GM13977 (cell line): ENCODE results near the gene RSRC1.

ENCODE experiments used
- DNase-seq: peaks from one replicate; pipeline ENCODE4 v3.0.0; 2012; ENCODE audit warnings: low spot score
- CTCF ChIP-seq: IDR thresholded peaks from 2 replicates; pipeline ENCODE4 v1.5.1; 2012; ENCODE audit warnings: mild to moderate bottlenecking, control low read depth; ENCODE audit not compliant: insufficient read depth; ENCODE audit errors: extremely low read depth, missing control alignments
- in situ Hi-C: fragments of 300-500 bp; cut with MboI; formaldehyde crosslinking; loops from one replicate; pipeline ENCODE4 v1.12.0; 2022; ENCODE audit warnings: low sequenced_read_pairs, low pct_unique_long_range_greater_than_20kb, mixed read lengths, inconsistent platforms; ENCODE audit not compliant: unreplicated experiment

RSRC1 gene

DNA sequence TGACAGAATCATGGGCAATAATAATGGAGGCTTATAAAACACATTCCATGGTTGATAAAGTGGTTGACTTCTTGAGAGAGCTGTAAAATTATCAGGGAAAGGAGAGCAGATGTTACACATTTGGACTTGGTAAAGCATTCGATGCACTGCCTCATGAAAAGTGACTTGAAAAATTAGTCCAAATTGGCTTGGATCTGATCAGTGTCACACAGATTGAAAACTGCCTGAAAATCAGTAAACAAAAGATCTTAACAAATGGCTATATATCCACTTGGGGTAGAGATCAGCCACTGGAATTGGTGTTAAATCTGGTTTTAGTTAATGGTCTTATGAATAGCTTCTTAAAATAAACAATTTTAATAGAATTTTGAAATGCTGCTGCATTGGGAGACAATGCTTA, 24.0 kb upstream of the RSRC1 start:
- in situ Hi-C loops = no loop called here
- no peak for TF ChIP-seq CTCF
- no peak for DNase-seq

GRCh38 chr3:158086361-158086760, 23.5 kb upstream of the RSRC1 start:
- TF ChIP-seq CTCF = no peak
- DNase-seq = no peak
- in situ Hi-C loops = no loop called here

- DNase-seq = no peak
- no peak for TF ChIP-seq CTCF
- in situ Hi-C loops = no loop called here
These were observed 23.1 kb upstream of the RSRC1 start for GRCh38 chr3:158086776-158087175.

GRCh38 chr3:158091531-158091930, 18.4 kb upstream of the RSRC1 start:
- no peak for DNase-seq
- TF ChIP-seq CTCF = peak; percentile 30
- in situ Hi-C loops = no loop called here

DNA sequence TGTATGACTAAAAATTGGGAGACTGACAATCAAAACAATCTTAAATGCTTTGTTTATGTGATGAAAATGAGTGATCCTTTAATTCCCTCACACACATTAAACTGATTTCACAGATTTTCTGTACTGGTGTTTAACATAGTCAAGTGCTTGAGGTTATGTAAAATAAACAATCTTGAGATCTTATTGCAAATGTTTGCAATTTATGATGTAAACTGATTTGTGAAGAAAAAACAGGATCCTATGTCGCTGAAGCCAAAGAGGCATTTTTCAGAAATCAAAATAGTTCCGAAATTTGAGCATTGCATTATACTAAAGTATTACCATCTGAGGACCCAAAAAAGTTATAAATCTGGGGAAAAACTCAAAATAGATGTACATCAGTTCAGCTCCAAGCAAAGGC, 16.4 kb upstream of the RSRC1 start:
- DNase-seq = no peak
- in situ Hi-C loops = no loop called here
- no peak for TF ChIP-seq CTCF

DNA sequence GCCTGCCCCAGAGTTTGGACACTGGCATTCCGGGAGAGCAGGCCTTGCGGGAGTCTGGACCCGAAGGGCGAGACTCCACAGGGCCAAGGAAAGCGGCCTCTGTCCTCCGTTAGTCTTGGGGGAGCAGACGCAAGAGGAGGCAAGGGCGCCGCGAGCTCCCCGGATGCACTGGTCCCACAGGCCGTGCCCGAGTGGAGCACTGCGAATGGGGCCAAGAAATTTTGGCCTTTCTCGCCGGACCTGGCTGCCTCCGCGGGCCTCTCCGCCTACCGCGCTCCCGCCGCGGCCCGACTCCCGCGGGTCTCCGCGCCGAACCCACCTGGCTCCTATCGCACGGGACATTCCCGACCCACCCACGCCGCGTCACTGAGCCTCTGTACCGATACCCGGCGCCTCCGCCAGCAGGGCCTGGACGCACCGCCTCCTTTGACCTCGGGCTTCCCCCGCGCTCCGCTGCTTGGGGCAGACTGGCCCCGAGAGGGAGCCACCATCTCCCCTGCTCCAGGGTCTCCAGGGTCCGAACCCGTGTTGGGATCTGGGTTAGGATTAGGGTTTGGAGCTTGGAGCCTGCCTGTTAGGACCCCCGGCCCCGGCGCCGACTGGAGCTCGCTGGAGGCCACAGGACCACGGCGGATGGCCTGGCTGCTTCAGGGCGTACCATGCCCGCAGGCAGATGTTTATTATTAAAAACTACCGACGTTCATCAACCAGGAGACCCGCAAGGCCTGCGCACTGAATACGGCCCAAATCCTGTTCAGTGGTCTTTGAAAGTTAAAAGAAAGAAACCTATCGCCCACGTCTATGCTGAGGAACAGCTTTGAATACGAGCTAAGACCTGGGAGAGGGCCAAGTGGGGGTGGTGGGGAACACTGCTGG, 15.4 kb upstream of the RSRC1 start:
- in situ Hi-C loops = no loop called here
- TF ChIP-seq CTCF = peak; percentile 51
- DNase-seq = peak; percentile 70
